ENCODE measurements around the gene MRPS6.

The MRPS6 gene

GRCh38 chr21:34073032-34073748 is at the start of gene MRPS6, which contains the start of gene SLC5A3:
MRPS6 (plus strand) TSS chr21:34073578; CDS start chr21:34073701, 123 bp downstream.
SLC5A3 (plus strand) TSS chr21:34073578; CDS start chr21:34095199, 21,621 bp downstream.
- peak; percentile 55 to 82 for DNase-seq

DNA sequence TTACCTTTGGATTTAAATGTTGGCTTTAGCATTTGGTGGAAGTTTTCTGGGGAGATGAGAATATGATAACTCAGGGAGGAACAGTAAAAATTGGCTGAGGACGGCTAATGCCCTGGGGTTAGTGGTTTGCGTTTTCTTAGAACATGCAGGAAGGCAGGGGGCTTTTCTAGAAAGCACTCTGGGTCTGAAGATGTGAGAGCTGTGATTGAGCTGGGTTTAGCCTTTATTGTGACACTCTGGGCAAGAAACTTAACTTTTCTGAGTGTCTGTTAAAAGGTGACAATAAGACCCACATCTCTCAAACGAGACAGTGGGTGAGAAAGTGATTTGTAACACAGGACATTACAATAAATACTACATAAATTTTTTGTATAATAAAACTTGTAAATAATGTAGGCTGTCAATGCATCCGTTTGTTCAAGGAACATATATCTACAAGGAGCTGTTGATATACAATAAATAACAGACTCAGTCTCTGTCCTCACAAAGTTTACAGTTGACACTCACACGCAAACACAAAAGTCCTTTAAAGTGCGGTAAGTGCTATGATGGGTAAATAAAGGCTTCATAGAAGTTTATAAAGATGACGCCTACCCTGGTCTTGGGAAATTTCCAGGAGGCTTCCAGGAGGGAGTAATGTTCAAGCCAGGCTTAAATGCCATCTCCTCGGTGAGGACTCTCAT is 49.5 kb upstream of the MRPS6 start:
- no peak for DNase-seq

GRCh38 chr21:34024374-34024693 is 49.0 kb upstream of the MRPS6 start:
- no peak for DNase-seq

GRCh38 chr21:34027721-34028461 is 45.5 kb upstream of the MRPS6 start:
- no peak for DNase-seq

DNA sequence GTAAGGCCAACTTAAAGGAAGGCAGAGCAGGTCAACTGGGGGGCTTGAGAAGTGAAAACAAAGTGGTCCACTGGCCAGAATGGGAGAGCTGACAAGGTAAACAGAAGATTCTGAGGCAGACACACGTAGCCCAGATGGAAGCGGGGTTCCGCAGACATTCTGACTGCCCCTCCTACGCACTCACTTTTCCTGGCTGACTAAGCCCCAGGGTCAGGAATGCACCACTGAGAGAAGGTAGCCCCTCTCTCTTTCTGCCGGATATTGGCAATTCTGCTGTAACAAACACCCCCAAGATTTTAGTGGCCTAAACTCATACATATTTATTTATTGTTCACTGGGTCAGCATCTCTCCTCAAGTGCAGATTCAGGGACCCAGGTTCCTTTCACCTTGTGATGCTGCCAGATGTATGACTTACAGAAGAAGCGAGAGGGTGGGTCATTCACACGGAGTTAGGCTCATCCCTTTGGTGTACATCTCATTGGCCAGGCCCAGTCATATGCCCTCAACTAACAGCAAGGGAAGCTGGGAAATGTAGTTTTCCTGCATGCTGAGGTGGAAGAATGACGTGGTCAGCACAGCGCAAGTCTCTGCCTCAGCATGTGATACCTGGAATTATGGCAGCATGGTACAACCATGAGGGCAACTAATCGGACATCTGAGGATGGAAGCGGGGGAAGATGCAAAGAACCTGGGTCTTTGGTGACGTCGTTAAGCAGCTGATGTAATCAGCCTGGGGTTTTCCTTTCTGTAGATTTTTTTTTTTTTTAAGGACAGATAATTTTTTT is 43.4 kb upstream of the MRPS6 start:
- DNase-seq: no peak

GRCh38 chr21:34031835-34032370 is 41.5 kb upstream of the MRPS6 start:
- DNase-seq: no peak

GRCh38 chr21:34034369-34035014 is 38.9 kb upstream of the MRPS6 start:
- DNase-seq: no peak

DNA sequence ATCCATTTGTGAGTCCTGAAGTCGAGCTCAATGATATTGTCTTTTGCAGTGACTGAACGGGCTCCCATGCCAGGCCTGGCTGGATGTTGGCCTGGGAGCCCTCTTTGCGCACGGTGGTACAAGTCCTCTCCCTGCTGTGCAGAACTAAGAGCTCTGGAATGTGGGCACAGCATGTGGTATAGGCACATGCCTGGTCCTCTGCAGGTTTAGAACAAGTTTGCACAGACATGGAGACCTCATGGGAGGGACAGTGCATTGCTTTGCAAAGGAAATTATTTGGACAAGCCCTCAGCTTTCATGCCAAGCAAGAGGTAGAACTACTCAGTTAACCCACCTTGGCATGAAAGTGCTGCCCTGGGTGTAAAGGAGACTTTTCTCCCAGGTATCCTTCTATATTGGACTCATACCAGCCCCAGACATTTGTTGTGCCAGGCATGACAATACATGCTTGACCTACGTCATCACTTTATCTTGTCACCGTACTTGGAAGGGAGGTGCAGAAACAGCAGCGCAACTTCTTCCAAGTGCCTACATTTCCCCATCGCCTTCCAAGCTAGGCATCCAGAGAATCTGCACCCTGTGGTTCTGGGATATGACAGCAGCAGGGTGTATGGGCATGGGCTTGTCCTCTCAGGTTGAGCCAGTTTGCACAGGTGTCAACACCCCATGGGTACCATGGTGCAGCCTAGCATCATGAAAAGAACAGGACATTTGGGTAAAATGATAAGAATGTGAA is 37.6 kb upstream of the MRPS6 start:
- no peak for DNase-seq

- no peak for DNase-seq
Observed at GRCh38 chr21:34037009-34037795, 36.2 kb upstream of the MRPS6 start.

- DNase-seq: no peak
Observed at GRCh38 chr21:34039678-34040382, 33.5 kb upstream of the MRPS6 start.

DNA sequence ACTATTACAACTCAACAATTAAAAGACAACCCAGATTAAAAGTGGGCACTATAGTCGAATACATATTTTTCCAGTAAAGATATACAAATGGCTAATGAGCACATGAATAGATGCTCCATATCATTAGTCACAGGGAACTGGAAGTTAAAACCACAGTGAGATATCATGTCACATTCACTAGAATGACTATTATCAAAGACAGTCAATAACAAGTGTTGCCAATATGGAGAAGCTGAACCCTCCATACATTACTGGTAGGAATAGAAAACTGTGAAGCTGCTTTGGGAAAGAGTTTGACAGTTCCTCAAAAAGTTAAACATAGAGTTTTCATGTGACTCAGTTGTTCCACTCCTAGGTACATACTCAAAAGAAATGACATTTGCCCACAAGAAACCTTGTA is 30.6 kb upstream of the MRPS6 start:
- no peak for DNase-seq

DNA sequence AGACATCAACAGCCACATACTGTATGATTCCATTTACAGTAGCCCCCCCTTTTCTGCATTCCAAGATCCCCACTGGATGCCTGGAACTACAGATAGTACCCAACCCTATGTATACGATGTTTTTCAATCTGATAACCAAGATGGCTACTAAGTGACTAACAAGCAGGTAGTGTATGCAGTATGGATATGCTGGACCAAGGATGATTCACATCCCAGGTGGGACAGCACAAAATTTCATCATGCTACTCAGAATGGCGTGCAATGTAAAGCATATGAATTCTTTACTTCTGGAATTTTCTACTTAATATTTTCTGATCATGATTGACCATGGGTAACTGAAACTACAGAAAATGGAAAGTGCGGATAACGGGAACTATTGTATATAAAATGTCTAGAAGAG is 30.0 kb upstream of the MRPS6 start:
- no peak for DNase-seq

GRCh38 chr21:34046917-34047316 is 26.5 kb upstream of the MRPS6 start:
- DNase-seq: no peak

GRCh38 chr21:34047835-34048234 is 25.5 kb upstream of the MRPS6 start:
- DNase-seq: no peak

- no peak for DNase-seq
Observed at GRCh38 chr21:34052171-34052570, 21.2 kb upstream of the MRPS6 start.

DNA sequence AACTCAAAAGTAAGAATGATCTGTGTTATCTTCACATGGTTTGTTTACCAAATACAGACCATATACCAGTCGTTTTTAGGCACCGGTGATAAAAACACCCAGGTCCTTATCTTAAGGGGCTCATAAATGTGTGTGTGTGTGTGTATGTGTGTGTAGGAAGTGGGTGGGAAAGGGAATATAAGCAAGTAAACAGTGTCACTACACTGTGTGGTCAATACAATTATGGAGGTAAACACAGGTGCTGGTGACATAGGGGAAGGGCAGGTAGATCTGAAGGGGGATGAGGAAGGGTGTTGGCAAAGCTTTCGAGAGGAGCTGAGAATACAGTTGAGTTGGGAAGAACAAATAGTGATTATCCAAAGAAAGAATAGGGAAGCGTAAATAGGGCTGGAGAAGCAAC is 19.1 kb upstream of the MRPS6 start:
- DNase-seq: no peak

- no peak for DNase-seq
Observed at GRCh38 chr21:34055615-34056014, 17.8 kb upstream of the MRPS6 start.

DNA sequence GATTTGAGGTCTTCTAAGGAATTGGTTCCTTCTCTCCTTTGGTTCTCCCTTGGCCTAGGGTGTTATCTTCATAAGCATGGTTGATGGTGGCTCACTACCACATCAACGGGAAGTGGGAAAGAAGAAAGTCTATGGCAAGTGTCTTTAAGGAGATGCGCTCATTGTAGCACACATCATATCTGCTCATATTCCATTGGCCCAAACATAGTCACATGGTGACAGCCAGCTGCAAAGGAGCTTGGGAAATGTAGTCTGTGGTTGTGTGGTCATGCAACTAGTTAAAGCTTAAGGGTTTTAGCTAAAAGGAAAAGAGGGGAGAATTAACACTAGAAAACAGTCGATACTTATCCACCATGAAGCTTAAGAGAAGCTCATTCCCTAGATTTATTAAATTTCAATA is 11.4 kb upstream of the MRPS6 start:
- no peak for DNase-seq

- no peak for DNase-seq
Observed at GRCh38 chr21:34065027-34065426, 8.4 kb upstream of the MRPS6 start.

GRCh38 chr21:34071683-34072082 is 1.7 kb upstream of the MRPS6 start:
- DNase-seq: no peak

Data from hippocampal formation (tissue), 2 donors.